Vagina (tissue), 2 donors: Measurements from ENCODE around the gene ST7.

Experiments
- POLR2A ChIP-seq, 2 donors: fragments of 450-650 bp; IDR thresholded peaks; one replicate each; pipeline ENCODE4 v1.6.1; 2017; ENCODE audit warnings: antibody characterized with exemption in 2 of 2, mild to moderate bottlenecking in 2 of 2, moderate library complexity in 2 of 2
- POLR2AphosphoS5 ChIP-seq, 2 donors: sonication (generic); formaldehyde crosslinking; IDR thresholded peaks; one replicate each; pipeline ENCODE4 v1.9.0; 2017; ENCODE audit warnings: antibody characterized with exemption in 2 of 2, mild to moderate bottlenecking in 2 of 2, low read depth in 1 of 2; ENCODE audit not compliant: insufficient read depth in 1 of 2
- TF ChIP-seq, protein P1 (sequence below), 3 experiments: fragments of 450-650 bp in 2 of 3; fragments of 200-600 bp in 1 of 3; sonication (generic) in 1 of 3; IDR thresholded peaks; one replicate each; pipeline ENCODE4 v1.5.1; 2017 to 2019; ENCODE audit warnings: antibody characterized with exemption in 3 of 3, mild to moderate bottlenecking in 2 of 3, moderate library complexity in 2 of 3

DNA sequence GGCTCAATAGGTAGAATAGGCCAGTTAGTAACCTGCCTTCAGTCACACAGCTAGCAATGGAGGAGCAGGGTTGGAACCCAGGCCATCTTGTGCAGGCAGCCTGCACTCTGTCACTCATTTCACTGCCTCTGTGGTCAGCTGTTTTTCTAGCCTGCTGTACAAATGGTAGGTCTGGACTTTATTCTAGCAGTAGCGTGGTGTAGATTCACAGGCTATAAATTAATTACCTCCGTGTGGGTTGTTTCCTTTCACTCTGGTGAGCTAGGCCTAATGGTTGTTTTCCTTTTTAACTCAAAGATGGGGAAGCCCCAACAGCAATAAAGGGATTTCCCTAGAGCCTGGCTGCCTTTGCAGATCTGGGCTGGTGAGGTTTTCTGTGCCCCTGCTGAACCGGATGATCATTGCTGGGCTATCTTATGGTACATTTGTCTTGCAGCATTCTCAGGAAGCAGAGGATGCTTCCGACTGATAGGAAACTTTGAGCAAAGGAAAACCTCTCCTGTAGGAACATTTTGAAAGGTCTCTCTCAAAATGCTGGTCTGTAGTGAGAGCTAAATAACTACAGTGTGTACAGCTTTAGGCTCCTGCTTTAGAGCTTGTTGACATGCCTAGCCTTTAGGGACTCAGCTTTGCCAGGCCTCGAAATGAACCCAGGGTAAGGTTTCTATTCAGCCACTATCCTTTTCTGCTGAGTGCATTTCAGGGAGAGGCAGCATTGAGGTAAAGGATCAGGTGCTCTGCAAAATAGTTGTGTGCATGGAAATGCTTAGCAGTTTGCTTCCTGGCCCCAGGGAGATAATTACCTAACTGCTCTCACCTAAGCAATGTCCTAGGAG lies 157.4 kb downstream of the ST7 start:
- TF ChIP-seq, protein P1, sequence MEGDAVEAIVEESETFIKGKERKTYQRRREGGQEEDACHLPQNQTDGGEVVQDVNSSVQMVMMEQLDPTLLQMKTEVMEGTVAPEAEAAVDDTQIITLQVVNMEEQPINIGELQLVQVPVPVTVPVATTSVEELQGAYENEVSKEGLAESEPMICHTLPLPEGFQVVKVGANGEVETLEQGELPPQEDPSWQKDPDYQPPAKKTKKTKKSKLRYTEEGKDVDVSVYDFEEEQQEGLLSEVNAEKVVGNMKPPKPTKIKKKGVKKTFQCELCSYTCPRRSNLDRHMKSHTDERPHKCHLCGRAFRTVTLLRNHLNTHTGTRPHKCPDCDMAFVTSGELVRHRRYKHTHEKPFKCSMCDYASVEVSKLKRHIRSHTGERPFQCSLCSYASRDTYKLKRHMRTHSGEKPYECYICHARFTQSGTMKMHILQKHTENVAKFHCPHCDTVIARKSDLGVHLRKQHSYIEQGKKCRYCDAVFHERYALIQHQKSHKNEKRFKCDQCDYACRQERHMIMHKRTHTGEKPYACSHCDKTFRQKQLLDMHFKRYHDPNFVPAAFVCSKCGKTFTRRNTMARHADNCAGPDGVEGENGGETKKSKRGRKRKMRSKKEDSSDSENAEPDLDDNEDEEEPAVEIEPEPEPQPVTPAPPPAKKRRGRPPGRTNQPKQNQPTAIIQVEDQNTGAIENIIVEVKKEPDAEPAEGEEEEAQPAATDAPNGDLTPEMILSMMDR (IDR thresholded peaks at IDR 0.05), result no peak
- TF ChIP-seq POLR2AphosphoS5 (IDR thresholded peaks at IDR 0.05; ENCODE audit: insufficient read depth in 1 of 2, low read depth in 1 of 2) (no peak), POLR2A (IDR thresholded peaks at IDR 0.05) (no peak)
